Diencephalon (tissue), 1 donor: ENCODE results near the gene UBAP2L. TPM values are rescaled to one million over a fixed set of nuclear protein-coding genes. Genes with fewer than 3 reads are reported as not detected.
A peak's percentile ranks its signal among the peaks of the same experiment; 100 is the strongest.

Source experiments
- small RNA-seq: library from RNA; depleted of rRNA; stranded (forward); fragments of <200 nt; gene quantifications from one replicate; pipeline ENCODE3, GENCODE V24; 2014
- total RNA-seq: library from RNA; depleted of rRNA; stranded (reverse); fragments of >200 nt; gene quantifications from one replicate; pipeline ENCODE4 v1.2.3, GENCODE V29; 2014

Gene UBAP2L, protein sequence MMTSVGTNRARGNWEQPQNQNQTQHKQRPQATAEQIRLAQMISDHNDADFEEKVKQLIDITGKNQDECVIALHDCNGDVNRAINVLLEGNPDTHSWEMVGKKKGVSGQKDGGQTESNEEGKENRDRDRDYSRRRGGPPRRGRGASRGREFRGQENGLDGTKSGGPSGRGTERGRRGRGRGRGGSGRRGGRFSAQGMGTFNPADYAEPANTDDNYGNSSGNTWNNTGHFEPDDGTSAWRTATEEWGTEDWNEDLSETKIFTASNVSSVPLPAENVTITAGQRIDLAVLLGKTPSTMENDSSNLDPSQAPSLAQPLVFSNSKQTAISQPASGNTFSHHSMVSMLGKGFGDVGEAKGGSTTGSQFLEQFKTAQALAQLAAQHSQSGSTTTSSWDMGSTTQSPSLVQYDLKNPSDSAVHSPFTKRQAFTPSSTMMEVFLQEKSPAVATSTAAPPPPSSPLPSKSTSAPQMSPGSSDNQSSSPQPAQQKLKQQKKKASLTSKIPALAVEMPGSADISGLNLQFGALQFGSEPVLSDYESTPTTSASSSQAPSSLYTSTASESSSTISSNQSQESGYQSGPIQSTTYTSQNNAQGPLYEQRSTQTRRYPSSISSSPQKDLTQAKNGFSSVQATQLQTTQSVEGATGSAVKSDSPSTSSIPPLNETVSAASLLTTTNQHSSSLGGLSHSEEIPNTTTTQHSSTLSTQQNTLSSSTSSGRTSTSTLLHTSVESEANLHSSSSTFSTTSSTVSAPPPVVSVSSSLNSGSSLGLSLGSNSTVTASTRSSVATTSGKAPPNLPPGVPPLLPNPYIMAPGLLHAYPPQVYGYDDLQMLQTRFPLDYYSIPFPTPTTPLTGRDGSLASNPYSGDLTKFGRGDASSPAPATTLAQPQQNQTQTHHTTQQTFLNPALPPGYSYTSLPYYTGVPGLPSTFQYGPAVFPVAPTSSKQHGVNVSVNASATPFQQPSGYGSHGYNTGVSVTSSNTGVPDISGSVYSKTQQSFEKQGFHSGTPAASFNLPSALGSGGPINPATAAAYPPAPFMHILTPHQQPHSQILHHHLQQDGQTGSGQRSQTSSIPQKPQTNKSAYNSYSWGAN
- total RNA-seq, result 66.4 TPM

DNA sequence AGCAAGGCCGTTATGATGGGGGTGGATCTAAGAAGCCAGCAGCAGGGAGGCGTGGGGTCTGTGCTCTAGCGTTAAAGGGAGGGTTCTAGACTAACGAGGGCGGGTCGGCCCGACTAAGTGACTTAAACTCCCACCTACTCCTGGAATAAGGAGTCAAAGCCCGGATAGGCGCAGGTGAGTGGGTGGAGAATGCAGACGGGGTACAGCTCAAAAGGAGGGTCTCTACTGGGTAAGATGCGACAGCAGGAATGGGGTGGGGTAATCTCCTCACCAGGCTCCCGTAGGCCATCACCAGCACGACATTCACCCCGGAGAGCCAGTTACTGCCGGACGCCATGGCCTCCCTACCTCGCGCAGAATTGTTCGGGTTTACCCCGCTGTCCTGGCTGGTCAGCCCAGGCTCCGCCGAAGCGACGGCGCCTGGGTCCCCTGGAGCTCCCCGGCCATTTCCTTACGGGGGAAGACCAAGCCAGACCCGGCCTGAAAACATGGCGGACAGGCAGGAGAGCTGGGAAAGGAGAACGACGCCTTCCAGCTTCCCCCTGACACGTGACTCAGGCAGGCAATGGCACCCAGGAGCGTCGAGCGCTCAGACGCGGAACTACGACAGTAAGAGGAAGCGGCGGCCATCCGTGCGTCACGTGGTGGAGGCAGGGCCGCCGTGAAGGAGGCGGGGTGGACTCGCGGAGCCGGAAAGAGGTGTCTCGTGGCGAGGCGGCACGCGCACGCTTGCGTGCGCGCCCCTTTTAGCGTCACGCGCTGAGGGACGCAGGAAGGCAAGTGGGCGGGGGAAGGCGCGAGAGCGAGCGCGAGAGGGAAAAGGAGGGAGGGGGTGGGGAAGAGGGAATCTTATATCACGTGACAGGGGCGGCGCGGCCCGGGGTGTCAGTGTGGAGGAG, at the start of gene UBAP2L:
Gene UBAP2L (plus strand): TSS at position 885 of the 899 bp plus-strand sequence. CDS start 4,169 bp downstream, outside the sequence.

DNA sequence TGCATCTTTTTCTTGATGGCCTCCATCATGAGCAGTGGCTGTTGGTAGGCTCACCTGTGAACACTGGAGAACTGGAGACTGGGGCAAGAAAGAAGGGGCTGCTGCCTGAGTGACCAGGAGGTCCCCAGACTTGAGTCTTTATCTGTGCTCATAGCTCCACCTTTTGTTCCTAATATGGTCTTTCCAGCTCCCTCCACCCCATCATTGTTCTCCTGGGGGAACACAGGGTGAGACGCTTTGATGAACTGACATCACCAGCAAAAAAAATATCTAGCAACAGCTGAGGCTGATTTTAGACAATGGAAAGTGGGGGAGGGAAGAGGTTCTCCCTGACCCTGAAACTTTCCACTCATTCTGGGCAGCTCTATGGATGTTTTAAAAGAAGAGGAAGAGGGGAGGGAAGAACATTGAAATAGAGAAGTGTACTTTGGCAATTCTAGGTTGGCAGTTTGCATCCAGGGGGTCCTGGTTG, 28.7 kb upstream of the UBAP2L start, which contains the start of gene TPM3:
Gene TPM3 (minus strand): TSS at position 111 of the 472 bp plus-strand sequence. CDS start 82 bp downstream, at position 29.

DNA sequence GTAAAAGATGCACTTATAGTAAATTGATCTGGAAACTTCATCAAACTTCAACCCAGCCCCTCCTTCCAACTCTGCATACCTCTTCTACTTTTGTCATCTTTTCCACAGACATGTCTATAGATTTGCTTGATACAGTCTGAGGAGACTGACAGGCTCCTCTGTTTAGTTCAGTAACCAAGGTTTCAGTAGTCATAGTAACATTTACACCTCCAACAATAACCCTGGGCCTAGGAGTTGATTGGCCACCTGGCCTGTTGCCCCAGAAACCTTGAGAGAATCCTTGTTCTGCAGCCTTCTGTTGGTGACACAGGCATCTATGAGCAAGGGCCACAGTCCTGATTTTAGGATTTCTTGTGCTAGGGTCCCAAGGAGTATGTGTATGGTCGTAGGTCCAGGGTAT, 14.6 kb upstream of the UBAP2L start, which contains the start of gene CFAP141:
Gene CFAP141 (minus strand): TSS at position 138 of the 400 bp plus-strand sequence. CDS start 26 bp downstream, at position 112.

DNA sequence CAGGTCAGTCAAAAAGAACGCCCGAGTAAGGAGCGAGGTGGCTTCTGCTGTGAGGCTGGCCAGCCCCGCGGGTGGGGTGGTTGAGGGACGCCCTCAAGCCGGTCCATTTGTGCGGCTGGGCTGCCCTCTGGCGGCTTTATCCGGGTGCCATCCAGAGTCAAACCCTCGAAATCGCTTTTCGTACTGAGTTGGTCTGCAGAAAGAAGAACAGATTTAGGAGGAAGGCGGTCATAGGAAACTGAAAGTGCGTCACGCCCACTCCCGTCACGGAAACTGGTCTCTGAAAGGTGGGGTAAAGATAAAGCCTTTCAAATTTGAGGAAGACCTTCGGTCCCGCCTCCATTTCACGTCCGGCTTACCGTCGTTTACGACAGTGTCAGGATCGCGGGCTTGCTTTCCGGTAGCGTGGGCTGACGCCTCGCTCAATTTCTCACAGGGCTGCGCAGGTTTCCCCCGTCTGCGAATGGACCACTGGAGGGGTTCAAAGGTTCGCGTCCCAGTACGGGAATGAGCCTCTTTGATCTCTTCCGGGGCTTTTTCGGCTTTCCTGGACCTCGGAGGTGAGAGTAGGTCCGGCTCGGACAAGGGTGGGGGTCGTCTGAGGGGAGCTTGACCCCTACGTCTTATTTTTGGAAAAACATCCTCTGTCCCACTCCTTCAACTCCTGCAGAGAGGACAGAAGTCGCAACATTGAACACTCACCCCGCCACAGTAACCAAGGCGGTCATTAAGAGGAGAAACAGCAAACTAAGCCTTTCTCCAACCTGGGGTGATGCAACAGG, 51.7 kb downstream of the UBAP2L start, which contains the start of gene HAX1:
Gene HAX1 (plus strand): TSS at position 413 of the 782 bp plus-strand sequence. CDS start 95 bp downstream, at position 508.

Small RNA genes lying within 50 kb of the gene (small RNA-seq; reads per million reads assigned to genes)
- gene MIR190B (3.7 reads per million, percentile 90 among the genes with 10 or more reads in this experiment), gene RF00273 (not detected), gene RNU6-121P (not detected), gene RNU6-239P (not detected), gene SNORA58B (not detected)

Other genes starting within 250 kb of the UBAP2L start
- 47.1 TPM for gene JTB, start 243.3 kb upstream of the UBAP2L start, total RNA-seq
- gene RAB13, start 234.6 kb upstream of the UBAP2L start, total RNA-seq, result 9.7 TPM
- 1,449 TPM for gene RPS27, start 230.2 kb upstream of the UBAP2L start, total RNA-seq
- gene NUP210L, start 65.9 kb upstream of the UBAP2L start, total RNA-seq, result 0.23 TPM
- gene TPM3, start 28.9 kb upstream of the UBAP2L start, total RNA-seq, result 223 TPM
- not detected for gene CFAP141, start 14.6 kb upstream of the UBAP2L start, total RNA-seq
- gene HAX1, start 51.7 kb downstream of the UBAP2L start, total RNA-seq, result 61.1 TPM
- gene AQP10, start 100.1 kb downstream of the UBAP2L start, total RNA-seq, result not detected
- gene ATP8B2, start 104.6 kb downstream of the UBAP2L start, total RNA-seq, result 33.9 TPM
- 3.9 TPM for gene IL6R, start 184.4 kb downstream of the UBAP2L start, total RNA-seq